Loucy (cell line): Measurements from ENCODE around the gene CPEB2.

Experiments used
- H2AFZ ChIP-seq: fragments of 200-600 bp; sonication (generic); 2 replicates; pipeline ENCODE4 v1.6.0; 2016; ENCODE audit warnings: antibody characterized with exemption, mild to moderate bottlenecking, low read length, moderate library complexity
- H3F3A ChIP-seq: fragments of 200-600 bp; 2 replicates; pipeline ENCODE4 v1.6.0; 2016; ENCODE audit warnings: antibody characterized with exemption, low read depth, mild to moderate bottlenecking
- H3K27me3 ChIP-seq: fragments of 200-600 bp; sonication (generic); 2 replicates; pipeline ENCODE4 v1.6.1; 2014; ENCODE audit warnings: low read length, mild to moderate bottlenecking; ENCODE audit not compliant: insufficient read depth, poor library complexity, severe bottlenecking
- H3K36me3 ChIP-seq: fragments of 200-600 bp; sonication (generic); 2 replicates; pipeline ENCODE4 v1.6.1; 2016; ENCODE audit warnings: low read length; ENCODE audit not compliant: insufficient read depth
- H3K4me1 ChIP-seq: fragments of 200-600 bp; sonication (generic); 2 replicates; pipeline ENCODE4 v1.5.1; 2014; ENCODE audit warnings: low read length, mild to moderate bottlenecking; ENCODE audit not compliant: insufficient read depth, poor library complexity, severe bottlenecking
- H3K4me2 ChIP-seq: fragments of 200-600 bp; sonication (generic); 2 replicates; pipeline ENCODE4 v1.6.0; 2014; ENCODE audit warnings: antibody characterized with exemption, low read length, low read depth, mild to moderate bottlenecking; ENCODE audit not compliant: poor library complexity, severe bottlenecking
- H3K4me3 ChIP-seq: fragments of 200-600 bp; sonication (generic); 2 replicates; pipeline ENCODE4 v1.5.1; 2014; ENCODE audit warnings: low read length, mild to moderate bottlenecking, mixed read lengths; ENCODE audit not compliant: poor library complexity, severe bottlenecking
- H3K79me2 ChIP-seq: fragments of 200-600 bp; sonication (generic); 2 replicates; pipeline ENCODE4 v1.6.1; 2014; ENCODE audit warnings: low read length; ENCODE audit not compliant: insufficient read depth
- H3K9ac ChIP-seq: fragments of 200-600 bp; sonication (generic); 2 replicates; pipeline ENCODE4 v1.6.0; 2014; ENCODE audit warnings: mild to moderate bottlenecking, low read depth, low read length, moderate library complexity; ENCODE audit not compliant: poor library complexity, severe bottlenecking
- H3K9me2 ChIP-seq: fragments of 200-600 bp; sonication (generic); replicated peaks from 2 replicates; pipeline ENCODE4 v1.6.1; 2016; ENCODE audit warnings: low read depth, low read length, mixed read lengths
- H3K9me3 ChIP-seq: fragments of 200-600 bp; sonication (generic); 2 replicates; pipeline ENCODE4 v1.6.1; 2014; ENCODE audit warnings: mild to moderate bottlenecking, antibody characterized with exemption, low read length, low read depth; ENCODE audit not compliant: insufficient read depth
- H4K20me1 ChIP-seq: fragments of 200-600 bp; sonication (generic); 2 replicates; pipeline ENCODE4 v1.6.0; 2014; ENCODE audit warnings: antibody characterized with exemption, low read length, mild to moderate bottlenecking; ENCODE audit not compliant: insufficient read depth, poor library complexity, severe bottlenecking
- CTCF ChIP-seq: fragments of 200-600 bp; sonication (generic); conservative IDR thresholded peaks from 2 replicates; pipeline ENCODE4 v1.5.1; 2014; ENCODE audit warnings: mild to moderate bottlenecking, antibody characterized with exemption, low read length
- EZH2phosphoT487 ChIP-seq: fragments of 200-600 bp; IDR thresholded peaks from 2 replicates; pipeline ENCODE4 v1.6.1; 2018; ENCODE audit warnings: antibody characterized with exemption, mild to moderate bottlenecking, moderate library complexity, borderline replicate concordance

CPEB2 gene

GRCh38 chr4:15001869-15002658 is at the start of gene CPEB2:
Gene CPEB2, plus strand, starts transcription at chr4:15002481. Its CDS starts 193 bp downstream, at chr4:15002674.
- no peaks in the 10 kb centered on the region for H3K27me3 ChIP-seq
- TF ChIP-seq EZH2phosphoT487, result no peak

GRCh38 chr4:14958436-14958835 is 43.8 kb upstream of the CPEB2 start:
- Histone ChIP-seq H3F3A (no peaks in the 10 kb centered on the region), H3K9ac (peak overlapping the region; percentile 3), H3K4me2 (peak overlapping the region; percentile 60), H3K4me3 (peak overlapping the region; percentile 50), H3K36me3 (no peaks in the 10 kb centered on the region), H3K4me1 (peaks cover 12% of the 10 kb centered on the region), H4K20me1 (no peaks in the 10 kb centered on the region), H3K9me3 (no peaks in the 10 kb centered on the region), H3K79me2 (no peaks in the 10 kb centered on the region), H2AFZ (peak overlapping the region; percentile 34; the same call in 1 of the 2 replicates), H3K27me3 (no peaks in the 10 kb centered on the region), H3K9me2 (no peaks in the 10 kb centered on the region)
- no peak for TF ChIP-seq CTCF

More at GRCh38 chr4:15001869-15002658, at the start of gene CPEB2:
- peaks cover 32% of the 10 kb centered on the region for H3K4me1 ChIP-seq
- H3K79me2 ChIP-seq, result peaks cover 30% of the 10 kb centered on the region
- H2AFZ ChIP-seq, result peak within 1 kb of the TSS; percentile 71
- peak within 1 kb of the TSS; percentile 84 for H3K4me3 ChIP-seq
- H3F3A ChIP-seq, result no peaks in the 10 kb centered on the region
- H3K36me3 ChIP-seq, result no peaks in the 10 kb centered on the region
- peak within 1 kb of the TSS; percentile 80 for H3K4me2 ChIP-seq
- peaks cover 24% of the 10 kb centered on the region for H4K20me1 ChIP-seq
- peak within 1 kb of the TSS; percentile 94 for H3K9ac ChIP-seq
- H3K9me2 ChIP-seq, result no peaks in the 10 kb centered on the region
- no peaks in the 10 kb centered on the region for H3K9me3 ChIP-seq

GRCh38 chr4:14961292-14961691 is 41.0 kb upstream of the CPEB2 start:
- Histone ChIP-seq H3F3A (no peaks in the 10 kb centered on the region), H3K79me2 (no peaks in the 10 kb centered on the region), H4K20me1 (no peaks in the 10 kb centered on the region), H3K36me3 (no peaks in the 10 kb centered on the region), H3K9ac (no peak overlapping the region), H3K27me3 (no peaks in the 10 kb centered on the region), H3K4me2 (no peak overlapping the region), H2AFZ (no peak overlapping the region), H3K9me3 (no peaks in the 10 kb centered on the region), H3K4me3 (no peak overlapping the region), H3K4me1 (peaks cover 12% of the 10 kb centered on the region), H3K9me2 (no peaks in the 10 kb centered on the region)
- TF ChIP-seq EZH2phosphoT487 (no peak), CTCF (no peak)
